GOT3 (cell line): ENCODE measurements around the gene WDR7.

Source experiments
- DNase-seq: peaks from one replicate; lab custom pipeline; 2025; ENCODE audit warnings: mixed read lengths; lab: John Stamatoyannopoulos, UW

The WDR7 gene

GRCh38 chr18:56722518-56722917, 71.4 kb downstream of the WDR7 start:
- DNase-seq = no peak

GRCh38 chr18:56723068-56723467, 71.9 kb downstream of the WDR7 start:
- DNase-seq = no peak

GRCh38 chr18:56723706-56724105, 72.5 kb downstream of the WDR7 start:
- no peak for DNase-seq

DNA sequence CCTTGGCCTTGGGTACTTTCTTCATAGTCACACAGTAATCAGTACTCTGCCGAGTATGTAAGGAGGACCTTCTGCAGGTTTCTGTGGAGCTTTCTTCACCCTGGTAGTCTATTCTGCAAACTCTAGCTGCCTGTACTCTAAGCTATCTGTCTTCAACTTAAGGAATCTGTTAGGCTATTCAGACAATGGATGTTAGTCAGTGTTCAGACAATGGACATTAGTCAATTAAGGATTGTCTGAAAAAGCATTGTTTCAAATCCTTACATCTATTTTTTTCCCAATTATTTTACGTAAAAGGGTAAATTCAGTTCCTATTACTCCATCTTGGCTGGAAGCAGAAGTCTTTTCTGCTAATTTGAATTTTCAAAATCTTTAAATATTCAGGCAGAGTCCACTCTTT, 75.7 kb downstream of the WDR7 start:
- DNase-seq = no peak

DNA sequence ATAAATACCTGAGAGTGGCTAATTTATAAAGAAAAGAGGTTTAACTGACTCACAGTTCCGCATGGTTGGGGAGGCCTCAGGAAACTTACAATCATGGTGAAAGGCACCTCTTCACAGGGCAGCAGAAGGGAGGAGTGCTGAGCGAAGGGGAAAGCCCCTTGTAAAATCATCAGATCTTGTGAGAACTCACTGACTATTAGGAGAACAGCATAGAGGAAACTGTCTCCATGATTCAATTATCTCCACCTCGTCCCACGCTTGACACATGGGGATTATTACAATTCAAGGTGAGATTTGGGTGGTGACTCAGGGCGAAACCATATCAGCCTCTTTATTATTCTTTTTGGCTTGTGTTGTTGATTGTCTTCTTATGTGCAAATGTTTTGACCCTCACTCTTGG, 76.2 kb downstream of the WDR7 start:
- DNase-seq = no peak

DNA sequence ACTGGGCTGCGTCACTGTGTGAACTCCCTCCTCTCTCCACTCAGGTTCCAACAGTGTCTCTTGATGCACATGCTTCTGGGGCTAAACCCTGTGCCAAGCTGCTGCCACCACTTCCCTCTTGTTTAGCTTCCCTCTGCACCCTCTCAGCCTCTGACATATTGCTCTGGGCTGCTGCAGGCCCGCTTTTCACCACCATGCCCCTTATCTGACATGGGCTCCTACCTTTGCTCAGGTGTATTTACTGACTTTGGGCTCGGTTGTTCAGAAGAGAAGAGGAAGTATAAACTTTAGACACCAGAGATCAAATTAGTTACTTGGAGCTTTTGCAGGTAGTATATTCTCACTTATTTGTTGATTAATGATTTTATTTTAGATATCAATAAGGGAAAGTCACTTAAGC, 77.6 kb downstream of the WDR7 start:
- no peak for DNase-seq

- DNase-seq = no peak
Observed at GRCh38 chr18:56738184-56738583, 87.0 kb downstream of the WDR7 start.

DNA sequence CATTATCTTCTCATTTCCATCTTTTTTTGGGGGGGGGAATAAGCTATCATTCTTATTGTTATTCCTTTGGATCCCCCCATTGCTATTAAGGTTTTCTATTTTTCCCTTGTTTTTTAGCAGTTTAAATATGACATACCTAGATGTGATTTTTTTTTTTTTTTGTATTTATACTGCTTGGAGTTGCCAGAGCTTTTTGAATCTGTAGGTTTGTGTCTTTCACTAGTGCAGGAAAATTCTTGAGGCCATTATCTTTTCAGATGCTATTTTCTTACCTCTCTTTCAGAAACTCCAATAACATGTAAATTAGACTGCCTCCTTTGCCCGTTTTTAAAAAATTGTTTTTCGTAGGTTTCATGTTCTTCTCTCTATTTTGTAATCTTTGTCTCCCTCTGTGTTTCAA, 88.6 kb downstream of the WDR7 start:
- DNase-seq = no peak

- no peak for DNase-seq
Observed at GRCh38 chr18:56740645-56741044, 89.5 kb downstream of the WDR7 start.

DNA sequence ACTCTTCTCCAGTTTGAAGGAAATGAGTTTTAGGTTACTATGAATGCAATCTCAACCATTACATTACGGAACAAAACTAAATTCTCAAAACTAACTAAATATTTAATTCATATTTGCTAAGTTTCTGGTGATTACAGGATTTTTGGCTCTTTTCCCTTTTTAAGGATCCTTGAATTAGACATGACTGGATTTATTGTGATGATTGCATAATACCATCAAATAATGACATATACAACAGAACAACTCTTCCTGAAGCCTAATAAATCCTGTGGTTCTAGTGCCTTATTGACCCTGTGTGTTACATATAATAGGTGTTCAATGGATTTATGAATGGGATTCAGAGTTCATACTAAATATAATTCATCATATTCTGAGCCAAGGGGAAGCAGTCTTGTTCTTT, 90.5 kb downstream of the WDR7 start:
- DNase-seq = no peak

DNA sequence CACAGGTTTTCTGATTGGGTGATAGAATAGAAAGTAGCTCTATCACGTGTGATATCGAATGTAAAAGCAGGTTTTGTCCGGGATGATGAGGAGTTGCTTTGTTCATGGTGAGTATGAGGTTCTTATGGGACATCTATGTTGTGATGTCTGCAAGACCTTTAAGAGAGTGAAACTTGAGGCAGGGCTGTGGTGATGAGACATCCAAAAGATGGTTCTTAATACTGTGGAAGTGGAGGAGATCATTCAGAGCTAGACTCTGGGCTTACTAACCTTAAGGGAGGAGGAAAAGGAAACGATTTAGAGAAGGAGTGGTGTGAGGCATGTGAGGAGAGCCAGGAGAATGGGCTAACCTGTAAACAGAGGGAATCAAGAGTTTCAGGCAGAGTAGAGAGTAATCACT, 92.0 kb downstream of the WDR7 start:
- DNase-seq = no peak

DNA sequence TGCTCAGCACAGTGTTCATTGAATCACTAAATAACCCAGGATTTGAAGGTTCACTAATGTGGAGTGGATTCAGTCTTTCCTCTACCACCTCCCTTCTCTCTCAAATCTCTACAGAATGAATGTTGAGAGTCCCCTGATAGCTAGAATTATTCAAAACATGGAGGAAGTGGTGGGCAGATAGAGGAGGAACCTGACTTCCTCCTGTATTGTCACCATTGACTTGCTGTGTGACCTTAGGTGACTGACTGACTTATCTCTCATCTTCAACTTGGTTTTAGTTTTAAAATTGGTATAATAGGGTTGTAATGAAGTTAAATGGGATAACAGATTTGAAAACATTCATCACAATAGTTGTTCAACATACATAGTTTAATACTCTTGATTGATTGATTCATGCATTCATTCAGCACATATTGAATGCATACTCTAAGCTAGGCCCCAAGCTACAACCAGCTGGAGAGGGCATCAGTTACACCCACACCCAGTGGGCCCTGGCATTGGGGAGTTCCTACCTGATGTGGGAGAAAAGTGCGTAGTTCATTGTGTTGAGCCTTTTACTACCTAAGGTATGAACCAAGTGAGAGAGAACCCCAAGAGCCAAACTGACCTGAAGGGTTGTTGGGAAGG, 96.0 kb downstream of the WDR7 start:
- DNase-seq = no peak

DNA sequence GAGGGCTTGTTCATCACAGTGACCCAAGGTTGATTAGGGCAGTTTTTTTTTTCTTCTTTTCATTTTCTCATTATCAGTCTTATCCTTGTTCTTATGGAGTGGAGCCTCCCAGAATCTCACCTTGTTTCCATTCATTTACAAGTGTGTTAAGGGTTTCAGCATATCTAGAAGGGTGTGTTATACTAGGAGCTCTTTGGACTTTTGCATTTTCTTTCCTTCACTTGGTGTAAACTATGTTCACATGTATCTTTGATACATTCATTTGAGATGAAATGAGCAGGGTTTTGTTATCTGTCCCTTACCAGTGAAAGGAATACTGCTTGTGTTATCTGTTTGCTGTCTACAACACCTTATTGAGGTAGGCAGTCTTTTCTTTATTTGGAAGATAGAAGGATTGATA, 96.7 kb downstream of the WDR7 start:
- DNase-seq = no peak

DNA sequence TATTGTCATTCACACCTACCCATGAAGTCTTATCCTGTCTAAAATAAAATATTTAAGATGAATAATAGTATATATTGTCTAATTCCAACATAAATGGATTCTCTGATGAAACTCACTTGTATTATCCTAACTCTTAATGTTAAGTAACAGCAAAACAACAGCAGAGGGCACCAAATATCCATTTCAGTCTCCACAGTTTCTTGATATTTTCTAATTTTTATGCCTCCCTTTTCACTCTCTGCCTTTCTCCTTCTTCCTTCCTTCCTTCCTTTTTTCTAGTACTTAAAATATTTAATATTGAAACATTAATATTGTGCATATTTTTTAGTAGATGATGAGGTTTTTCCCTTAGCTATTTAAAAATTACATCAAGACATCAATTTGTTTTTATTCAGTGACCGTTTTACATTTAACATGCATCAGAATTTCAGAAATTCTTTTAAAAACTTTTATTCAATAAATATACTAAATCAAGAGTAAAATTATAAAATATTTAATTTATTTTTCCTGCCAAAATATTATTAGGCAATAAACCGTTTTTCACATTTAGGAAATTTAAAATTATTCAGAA, 97.6 kb downstream of the WDR7 start:
- no peak for DNase-seq

DNA sequence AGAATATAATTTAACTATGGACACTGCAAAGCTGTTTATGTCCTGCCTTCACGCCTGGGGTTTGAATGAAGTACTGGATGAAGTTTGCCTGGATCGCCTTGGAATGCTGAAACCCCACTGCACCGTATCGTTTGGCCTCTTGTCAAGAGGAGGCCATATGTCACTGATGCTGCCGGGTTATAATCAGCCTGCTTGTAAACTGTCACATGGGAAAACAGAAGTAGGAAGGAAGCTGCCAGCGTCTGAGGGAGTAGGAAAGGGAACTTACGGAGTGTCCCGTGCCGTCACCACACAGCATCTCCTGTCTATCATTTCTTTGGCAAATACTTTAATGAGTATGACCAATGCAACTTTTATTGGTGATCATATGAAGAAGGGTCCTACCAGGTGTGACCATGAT, 105.8 kb downstream of the WDR7 start:
- DNase-seq = no peak

DNA sequence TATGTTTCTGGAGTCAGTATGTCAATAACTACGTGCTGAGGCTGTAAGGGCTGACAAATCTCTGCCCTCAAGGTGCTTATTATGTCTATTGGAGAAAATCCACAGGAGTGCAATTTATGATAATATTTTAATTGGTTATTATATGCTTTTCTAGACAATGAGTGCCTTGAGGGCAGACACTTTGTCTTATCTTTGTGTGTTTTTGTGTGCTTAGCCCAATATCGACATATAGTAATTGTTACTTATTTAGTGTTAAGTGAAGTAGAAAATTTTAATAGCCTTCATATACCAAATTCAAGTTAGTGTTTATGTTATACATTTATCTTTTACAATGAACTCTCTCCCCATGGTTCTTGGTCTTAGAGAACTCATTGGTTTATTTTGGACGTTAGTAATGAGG, 118.9 kb downstream of the WDR7 start:
- DNase-seq = no peak

DNA sequence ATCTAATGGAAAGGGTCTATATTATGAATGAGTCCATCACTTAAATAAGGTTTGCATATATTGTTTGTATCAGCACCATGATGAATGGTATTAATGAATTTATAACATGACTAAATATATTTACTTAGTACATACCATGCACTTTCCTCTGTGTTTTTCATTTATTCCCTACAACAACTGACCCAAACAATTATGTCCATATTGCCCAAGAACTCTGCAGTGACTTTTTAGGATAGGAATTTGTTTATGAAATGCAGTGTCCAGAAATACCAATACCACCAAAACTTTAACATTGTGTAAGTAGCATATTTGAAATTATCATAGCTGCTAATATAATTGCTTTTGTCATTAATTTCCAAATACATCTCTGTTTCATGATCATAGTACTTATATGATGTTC, 119.7 kb downstream of the WDR7 start:
- DNase-seq = no peak

- DNase-seq = no peak
Observed at GRCh38 chr18:56775701-56776100, 124.5 kb downstream of the WDR7 start.

- DNase-seq = no peak
Observed at GRCh38 chr18:56787390-56787789, 136.2 kb downstream of the WDR7 start.

DNA sequence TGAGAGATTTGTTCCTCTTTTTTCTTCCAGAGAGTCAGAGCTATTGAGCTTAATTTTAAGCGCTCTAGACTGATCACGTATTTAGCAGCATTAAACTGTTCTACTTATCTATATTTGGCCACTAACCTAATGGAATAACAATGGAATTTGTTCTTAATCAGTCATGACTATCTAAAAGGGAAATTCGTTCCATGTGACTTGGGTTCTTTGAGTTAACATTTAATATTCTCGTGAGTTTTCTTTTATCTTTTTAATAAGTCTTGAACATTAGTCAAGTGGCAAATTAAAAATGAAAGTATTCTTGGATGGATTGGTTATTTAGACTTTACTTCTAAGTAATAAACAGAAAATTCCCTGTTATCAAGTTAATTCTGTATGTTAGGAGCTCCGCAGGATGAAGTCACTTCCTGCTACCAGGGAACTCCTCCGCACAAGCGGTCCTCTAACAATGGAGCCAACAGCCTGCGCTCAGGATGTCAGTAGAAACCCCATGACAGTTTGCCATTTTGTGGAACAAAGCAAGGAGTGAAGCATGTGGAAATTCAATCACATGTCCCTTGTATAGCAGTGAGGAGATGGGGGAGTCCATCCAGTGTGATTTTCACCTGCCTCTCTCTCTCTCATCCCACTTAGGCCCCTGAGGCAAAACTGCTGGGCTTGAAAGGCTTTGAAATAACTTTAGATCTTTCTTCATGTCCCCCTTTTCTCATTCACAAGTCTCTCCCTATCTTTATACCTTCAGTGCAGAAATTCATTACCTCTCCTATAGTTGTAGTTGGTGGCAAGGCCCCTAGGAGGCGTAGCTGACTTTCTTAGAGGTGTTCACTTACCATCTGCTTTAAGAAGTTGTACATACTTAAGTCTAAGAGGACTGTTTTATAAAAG, 138.1 kb downstream of the WDR7 start:
- no peak for DNase-seq

DNA sequence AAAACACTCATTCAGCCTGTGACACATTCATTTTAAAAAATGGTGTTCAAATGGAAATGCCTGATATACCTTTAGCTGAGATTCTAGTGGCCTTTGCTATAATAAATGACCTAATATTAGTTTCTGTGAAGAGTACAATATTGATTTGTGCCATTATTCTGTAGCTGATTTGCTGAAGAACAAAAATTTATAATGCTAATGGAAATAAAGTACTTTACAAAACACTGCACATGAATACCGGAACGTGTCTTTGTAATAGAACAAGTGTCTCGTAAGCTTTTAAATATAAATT, 138.7 kb downstream of the WDR7 start:
- DNase-seq = no peak

DNA sequence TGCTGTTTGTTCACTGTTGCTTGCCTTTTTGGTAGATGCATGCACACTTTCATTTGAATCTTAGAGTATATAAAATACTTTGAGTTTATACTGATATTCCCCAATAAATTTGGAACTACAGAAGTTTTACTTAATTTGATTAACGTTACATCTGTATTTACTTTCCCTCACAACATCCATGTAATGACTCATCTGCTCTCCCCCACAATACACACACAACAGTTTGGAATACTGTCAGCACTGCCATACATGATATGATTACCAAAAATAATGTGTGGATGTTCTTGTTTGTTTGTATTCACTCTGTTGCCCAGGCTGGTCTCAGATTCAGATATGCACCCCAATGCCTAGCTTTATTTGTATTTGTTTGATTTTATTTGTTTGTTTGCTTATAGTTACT, 144.2 kb downstream of the WDR7 start:
- no peak for DNase-seq

GRCh38 chr18:56799756-56800155, 148.6 kb downstream of the WDR7 start:
- no peak for DNase-seq

GRCh38 chr18:56803051-56803450, 151.9 kb downstream of the WDR7 start:
- no peak for DNase-seq
